HG02588 (cell line): ENCODE results near the gene TFF1.

Experiments used
- ATAC-seq: cut with Tn5 transposase; IDR thresholded peaks from one replicate; pipeline ENCODE4 v1.9.1; 2021; ENCODE audit warnings: mild to moderate bottlenecking, moderate library complexity; ENCODE audit not compliant: unreplicated experiment

TFF1 gene

DNA sequence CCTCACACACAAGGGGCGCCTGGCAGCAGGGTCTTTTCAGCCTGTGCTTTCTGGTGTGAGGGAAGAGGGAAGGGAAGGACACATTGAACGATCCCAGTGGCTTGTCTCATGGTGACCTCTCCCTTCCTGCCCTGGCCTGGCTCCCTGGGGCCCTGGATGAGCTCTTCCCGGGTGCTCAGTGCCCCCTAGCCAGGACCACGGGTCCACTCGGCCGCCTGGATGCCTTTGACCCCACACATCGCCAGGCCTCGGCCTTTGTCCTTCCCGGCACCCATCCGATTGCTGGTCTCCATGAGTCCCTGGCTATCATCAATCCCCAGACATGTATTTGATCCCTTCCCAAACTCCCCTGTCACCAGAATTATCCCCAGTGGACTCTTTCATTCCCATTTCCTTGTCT lies 45.1 kb downstream of the TFF1 start:
- no peak for ATAC-seq

DNA sequence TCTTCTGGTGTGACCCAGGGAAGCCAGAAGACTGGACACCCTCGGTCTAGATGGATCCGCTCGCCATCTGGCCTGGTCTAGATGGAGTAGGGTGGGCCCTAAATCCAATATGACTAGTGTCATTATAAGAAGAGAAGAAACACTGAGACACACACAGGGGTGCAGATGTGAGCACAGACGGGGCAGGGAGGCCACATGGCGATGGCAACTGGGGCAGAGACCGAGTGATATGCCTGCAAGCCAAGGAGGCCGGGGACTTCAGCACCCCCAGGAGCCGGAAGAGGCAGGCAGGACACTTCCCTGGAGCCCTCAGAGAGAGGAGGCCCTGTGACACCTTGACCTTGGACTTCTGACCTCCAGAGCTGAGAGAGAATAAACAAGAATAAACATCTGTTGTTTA lies 45.5 kb downstream of the TFF1 start:
- ATAC-seq, result no peak

DNA sequence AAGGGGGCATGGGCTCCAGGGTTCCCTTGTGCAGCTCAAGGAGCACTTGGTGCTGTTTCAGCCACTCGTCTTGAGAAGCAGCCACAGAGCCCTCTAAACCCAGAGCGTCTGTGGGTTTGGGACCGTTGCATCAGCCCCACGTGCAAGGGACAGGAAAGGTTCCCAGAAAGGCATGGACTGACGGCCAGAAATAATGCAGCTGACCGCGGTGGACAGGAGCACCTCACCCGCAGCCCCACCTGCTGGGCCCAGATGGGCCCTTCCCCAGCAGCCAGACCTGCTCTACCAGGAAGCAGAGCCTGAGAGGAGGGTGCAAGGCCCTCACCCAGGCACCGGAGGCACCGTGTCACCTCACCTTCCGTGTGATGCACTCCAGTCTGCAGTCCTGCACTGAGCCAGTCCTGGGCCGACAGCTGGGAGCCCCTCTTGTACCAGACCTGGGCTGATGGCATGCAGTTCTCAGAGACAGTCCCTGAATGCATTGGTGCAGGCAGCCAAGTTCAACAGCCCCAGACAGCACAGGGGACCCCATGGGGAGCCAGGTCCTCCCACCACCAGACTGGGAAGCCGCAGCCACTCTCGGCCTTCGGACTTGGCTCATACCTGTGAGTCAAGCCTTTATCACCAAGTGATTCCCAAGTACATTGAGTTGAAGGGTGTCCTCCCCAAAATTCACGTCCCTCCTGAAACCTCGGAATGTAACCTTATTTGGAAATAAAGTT lies 46.3 kb downstream of the TFF1 start:
- no peak for ATAC-seq

DNA sequence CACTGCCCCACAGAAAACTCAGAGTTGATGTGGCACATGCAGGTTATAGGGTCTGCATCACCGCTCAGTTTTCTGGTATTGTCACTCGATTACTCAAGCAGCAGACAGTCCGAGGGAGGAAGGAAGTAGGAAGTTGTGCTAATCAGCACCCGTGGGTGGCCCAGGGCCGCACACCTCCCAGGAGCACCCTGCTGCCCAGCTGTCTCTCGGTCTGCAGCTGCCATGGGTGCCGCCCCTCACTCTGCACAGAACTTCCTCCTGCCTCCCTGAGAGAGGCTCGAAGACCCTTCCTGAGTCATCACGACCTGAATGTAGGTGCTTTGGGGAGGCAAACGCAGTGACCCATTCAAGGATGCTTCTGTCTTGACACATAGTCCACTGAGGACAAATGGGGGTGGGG lies 47.0 kb downstream of the TFF1 start:
- no peak for ATAC-seq

DNA sequence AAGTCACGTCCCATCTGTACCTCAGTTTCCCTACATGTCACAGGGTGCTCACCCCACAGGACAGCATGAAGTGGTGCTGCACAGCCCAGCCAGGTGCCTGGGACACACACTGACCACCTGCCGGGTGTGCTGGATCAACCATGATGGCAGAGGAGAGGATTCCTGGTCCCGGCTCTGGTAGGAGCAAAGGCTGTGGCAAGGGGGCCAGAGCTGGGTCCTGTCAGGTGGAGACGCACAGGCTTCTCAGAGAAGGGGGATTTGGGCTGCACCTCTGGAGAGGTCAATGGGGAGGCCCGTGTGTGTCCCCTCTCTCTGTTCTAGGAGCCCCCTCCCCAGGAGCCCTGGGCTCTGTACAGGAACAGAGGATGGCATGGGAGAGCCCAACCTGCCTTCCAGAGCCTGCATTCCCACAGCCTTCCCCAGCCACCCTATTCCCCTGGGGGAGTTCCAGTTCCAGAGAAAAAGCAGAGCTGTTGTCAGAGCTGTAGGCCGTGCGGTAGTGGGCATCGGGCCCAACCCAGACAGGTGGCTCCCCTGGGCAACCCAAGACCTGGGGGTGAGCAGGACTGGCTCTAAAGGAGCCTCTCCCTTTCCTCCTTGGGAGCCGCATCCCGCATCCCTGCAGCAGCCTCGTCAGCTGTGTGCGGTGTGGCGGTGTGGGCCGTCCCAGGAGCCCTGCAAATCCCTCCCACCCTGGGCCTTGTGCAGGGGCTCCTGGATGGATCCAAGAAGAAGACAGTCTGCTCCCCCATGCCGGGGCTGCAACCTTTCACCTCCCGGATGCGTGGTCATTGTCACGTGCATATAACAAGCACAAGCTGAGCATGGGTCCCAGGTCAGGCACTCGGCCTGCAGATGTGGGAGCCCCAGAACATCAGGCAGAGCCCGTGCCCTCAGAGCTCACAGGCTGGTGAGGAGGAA lies 48.2 kb downstream of the TFF1 start:
- ATAC-seq, result no peak

DNA sequence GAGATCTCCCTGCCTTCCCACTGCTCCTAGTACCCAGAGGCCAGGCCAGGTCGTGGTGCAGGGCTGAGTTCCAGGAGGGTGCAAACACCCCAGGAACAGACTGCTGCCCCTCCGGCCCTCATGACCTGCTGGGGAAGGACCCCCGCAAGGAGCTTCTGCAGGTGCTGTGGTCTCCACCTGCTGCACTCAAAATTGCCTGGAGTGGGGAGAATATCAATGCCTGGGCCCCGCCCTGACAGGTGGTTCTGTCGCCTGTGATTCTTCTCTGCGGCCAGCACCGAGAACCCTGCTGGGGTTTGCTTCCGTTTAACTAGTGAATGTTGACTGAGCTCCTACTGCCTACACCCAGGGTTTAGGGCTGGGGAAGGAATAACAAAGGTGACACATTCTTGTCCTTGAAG lies 49.0 kb downstream of the TFF1 start:
- ATAC-seq, result no peak

DNA sequence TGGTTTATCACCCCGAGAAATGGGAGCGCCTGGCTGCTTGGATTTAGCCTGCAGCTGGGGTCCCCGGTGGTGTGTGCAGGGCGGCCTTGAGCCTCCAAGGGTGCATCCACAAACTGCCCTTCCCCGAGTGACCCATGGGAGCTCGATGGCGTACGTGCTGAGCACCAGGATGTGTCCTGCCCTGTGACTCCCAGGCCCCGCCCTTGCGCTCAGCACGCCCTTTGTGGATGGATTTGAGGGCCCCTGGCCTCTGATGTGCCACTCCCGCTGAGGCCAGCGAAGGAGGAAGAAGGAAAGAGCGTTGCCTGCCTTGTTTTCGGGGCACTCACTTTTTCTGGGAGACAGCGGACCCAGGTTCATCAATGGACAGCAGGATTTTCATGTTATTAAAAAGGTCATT lies 49.4 kb downstream of the TFF1 start:
- ATAC-seq, result no peak

DNA sequence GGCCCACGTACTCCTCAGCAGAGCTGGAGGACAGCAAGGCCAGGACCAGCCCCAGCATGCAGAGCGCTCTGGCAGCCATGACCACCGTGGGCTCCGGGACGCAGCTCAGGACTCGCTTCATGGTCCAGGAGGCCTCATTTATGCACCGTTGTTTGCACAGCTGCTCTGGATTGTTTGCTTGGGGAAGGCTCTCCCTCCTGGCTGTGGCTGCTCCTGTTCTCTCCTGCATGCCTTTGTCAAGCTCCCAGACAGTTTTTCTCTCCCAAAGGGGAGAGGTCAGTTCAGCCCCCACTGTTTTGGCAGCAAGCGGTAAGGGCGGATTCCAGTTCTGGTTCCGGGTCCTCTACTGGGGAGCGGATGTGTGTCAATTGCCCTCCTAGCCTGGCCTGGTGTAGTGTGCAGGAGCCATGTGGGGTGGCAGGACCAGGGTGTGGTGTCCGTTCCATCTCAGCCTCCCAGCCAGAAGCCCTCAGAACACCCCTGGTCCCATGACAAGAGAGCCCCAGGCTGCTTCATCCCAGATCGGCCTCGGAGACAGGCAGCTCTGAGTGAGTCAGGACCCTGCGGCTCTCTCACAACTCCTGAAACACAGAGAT lies 50.9 kb downstream of the TFF1 start, which contains the start of gene TFF3:
TFF3 (minus strand) TSS at position 114 of the 596 bp plus-strand sequence; CDS start at position 79, 35 bp downstream.
- ATAC-seq, result no peak

DNA sequence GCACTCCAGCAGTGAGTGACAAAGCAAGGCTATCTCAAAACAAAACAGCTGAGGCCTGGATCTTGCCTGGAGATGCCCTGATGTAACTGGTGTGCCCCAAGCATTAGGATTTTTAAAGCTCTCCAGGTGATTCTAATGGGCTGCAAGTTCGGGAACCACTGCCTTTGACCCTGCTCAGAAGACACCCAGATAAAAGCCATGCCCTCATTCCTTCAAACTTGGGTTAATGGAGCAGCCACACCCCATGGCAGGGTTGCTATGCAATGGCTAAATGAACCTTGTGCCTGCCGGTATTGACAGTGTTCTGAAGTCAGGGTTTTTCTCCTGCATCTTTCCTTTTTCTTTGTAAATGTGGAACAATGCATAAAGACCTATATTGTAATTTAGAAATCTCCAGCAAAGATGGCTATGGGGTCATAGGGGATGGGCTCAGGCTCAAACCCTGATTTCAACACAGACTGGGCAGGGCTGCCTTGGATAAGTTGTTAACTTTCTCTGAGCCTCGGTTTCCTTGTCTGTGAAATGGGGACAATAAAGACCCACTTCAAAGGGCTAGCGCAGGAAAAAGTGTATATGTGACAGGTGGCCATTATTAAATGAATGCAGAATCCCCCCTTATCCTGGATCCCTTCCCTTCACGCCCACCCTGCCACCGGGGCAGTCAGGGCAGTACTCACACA lies 51.6 kb downstream of the TFF1 start:
- no peak for ATAC-seq

DNA sequence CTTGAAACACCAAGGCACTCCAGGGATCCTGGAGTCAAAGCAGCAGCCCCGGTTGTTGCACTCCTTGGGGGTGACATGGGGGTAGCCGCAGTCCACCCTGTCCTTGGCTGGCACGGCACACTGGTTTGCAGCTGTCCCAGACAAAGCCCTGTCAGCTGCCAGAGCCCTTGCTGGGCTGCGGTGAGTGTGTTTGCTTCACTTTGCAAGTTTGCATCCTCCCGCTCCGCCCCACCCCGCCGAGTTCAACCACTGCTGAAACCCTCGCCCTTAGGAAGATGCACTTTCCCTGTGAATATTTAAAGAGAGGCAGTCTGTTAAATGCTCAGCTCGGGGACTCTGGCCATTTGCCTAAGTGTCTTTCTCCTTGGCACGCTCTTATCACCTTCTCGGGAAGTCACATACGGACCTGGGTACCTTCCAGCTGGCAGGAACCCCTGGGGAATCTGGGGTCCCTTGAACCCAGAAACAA lies 52.8 kb downstream of the TFF1 start:
- no peak for ATAC-seq

DNA sequence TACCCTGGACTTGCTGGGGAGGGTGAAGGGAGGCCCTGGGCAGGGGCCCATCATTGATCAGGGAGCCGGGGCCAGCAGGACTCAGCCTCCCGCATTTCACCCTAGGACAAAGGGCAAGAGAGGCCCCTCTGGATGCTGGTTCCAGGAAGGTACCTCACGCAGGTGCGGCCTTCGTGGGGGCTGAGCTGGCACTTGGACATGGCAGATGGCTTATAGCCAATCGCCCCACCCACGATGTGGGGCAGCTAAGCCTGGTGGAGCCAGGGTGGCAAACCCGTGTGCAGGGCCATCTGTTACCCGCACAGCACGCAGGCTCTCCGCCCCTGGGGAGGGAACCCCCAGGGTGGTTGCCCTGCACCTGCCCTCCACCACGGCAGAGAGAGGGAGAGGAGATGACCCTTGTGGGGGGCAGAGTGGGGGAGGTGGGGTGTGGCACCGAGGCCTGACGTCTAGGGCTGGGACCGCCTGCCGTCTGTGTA lies 53.7 kb downstream of the TFF1 start:
- no peak for ATAC-seq
